ENCODE data around the gene LRRC47. TPM values are rescaled to one million over a fixed set of nuclear protein-coding genes. Genes with fewer than 3 reads are reported as not detected.

Gene LRRC47
- total RNA-seq, 1 donor from 2014 or later: 38.9 TPM

DNA sequence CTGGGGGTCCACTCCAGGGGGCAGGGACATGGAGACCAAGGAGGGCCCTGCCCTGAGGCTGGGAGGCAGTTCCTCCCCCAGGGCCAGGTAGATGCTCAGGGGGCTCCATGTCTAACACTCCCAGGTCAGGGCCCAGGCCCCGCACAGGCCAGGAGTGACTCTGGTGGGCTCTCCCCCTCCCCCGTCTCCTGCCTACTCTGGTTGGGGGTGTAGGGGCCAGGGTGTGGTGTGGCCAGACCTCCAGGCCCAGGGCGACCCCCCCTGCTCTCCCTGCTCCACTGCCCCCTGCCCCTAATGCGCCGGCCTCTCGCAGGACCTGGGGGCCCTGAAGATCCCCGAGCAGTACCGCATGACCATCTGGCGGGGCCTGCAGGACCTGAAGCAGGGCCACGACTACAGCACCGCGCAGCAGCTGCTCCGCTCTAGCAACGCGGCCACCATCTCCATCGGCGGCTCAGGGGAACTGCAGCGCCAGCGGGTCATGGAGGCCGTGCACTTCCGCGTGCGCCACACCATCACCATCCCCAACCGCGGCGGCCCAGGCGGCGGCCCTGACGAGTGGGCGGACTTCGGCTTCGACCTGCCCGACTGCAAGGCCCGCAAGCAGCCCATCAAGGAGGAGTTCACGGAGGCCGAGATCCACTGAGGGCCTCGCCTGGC is 63.7 kb downstream of the LRRC47 start:
- TF ChIP-seq, protein P1, sequence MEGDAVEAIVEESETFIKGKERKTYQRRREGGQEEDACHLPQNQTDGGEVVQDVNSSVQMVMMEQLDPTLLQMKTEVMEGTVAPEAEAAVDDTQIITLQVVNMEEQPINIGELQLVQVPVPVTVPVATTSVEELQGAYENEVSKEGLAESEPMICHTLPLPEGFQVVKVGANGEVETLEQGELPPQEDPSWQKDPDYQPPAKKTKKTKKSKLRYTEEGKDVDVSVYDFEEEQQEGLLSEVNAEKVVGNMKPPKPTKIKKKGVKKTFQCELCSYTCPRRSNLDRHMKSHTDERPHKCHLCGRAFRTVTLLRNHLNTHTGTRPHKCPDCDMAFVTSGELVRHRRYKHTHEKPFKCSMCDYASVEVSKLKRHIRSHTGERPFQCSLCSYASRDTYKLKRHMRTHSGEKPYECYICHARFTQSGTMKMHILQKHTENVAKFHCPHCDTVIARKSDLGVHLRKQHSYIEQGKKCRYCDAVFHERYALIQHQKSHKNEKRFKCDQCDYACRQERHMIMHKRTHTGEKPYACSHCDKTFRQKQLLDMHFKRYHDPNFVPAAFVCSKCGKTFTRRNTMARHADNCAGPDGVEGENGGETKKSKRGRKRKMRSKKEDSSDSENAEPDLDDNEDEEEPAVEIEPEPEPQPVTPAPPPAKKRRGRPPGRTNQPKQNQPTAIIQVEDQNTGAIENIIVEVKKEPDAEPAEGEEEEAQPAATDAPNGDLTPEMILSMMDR (conservative IDR thresholded peaks at IDR 0.05; ENCODE audit: low read depth, low read length): no peak
- no peak overlapping the region for H3K4me3 ChIP-seq (ENCODE audit: low read depth, low read length)
- DNase-seq (ENCODE audit: low read depth): no peak

DNA sequence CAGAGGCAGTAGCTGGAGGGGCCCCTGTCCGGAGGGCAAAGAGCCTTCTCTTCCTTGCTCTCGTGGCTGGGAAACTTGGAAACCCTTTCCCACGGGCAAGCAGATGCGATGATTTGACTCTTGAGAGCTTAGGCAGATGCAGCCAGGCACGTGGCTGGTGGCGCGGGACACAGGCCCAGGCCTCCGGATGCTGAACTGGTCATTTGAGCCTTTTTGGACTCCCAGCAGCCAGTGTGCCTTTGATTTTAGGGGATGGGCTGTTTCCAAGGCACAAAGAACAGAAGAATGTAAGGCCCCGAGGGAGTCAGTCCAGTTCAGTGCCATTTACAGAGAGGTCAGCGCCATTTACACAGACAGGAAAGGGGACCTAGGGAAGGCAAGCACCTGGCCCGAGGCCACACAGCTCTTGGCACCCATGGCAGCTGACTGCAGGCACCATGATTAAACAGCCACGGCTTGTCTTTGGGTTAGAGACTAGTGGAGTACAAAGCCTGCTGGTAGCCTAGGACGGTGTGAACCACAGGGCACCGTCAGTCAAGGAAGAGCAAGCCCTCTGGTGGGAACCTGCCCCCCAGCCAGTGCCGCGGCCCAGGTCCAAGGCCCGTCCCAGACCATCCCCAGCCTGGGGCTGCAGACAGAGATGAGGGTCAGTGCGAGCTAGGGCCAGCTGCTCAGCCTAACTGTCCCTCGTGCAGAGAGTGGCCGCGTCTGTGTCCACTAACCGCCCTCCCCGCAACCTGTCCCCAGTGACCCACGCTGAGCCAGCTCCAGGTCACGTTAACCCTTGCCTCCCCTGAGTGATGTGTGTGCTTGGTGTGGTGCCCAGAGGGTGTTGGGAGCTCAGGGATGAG is 64.5 kb downstream of the LRRC47 start:
- TF ChIP-seq, protein P1 (conservative IDR thresholded peaks at IDR 0.05; ENCODE audit: low read depth, low read length): no peak
- DNase-seq (ENCODE audit: low read depth): no peak
- no peak overlapping the region for H3K4me3 ChIP-seq (ENCODE audit: low read depth, low read length)

DNA sequence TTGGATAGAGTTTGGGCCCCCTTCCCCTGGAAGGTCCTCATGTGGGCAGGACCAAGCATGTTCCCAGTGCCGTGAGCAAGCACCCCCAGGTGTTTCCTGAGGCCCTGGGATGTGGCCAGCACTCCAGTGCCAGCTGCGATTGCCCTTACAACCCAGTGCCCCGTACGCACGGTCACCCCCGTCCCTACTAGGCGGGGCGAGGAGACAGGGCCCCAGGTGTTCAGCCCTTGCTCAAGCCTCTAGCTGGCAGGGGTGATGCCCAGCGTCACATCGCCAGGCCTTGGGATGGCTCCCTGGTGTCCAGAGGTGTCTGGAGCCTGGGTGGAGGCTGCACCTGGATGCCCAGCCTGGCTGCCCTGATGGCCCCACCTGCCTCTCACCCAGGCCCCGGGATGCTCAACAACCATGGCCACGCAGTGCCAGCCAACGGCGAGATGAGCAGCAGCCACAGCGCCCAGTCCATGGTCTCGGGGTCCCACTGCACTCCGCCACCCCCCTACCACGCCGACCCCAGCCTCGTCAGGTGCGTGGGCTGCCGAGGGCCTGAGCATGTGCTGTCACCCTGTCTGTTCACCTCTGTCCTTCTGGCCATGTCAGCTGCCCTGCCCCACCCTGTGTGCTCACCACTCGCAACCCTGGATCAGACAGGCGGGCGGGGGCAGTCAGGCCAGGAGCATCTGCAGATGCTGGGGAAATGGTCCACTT is 65.6 kb downstream of the LRRC47 start:
- TF ChIP-seq, protein P1 (conservative IDR thresholded peaks at IDR 0.05; ENCODE audit: low read depth, low read length): no peak
- no peak for DNase-seq (ENCODE audit: low read depth)
- H3K4me3 ChIP-seq (ENCODE audit: low read depth, low read length): no peak overlapping the region

DNA sequence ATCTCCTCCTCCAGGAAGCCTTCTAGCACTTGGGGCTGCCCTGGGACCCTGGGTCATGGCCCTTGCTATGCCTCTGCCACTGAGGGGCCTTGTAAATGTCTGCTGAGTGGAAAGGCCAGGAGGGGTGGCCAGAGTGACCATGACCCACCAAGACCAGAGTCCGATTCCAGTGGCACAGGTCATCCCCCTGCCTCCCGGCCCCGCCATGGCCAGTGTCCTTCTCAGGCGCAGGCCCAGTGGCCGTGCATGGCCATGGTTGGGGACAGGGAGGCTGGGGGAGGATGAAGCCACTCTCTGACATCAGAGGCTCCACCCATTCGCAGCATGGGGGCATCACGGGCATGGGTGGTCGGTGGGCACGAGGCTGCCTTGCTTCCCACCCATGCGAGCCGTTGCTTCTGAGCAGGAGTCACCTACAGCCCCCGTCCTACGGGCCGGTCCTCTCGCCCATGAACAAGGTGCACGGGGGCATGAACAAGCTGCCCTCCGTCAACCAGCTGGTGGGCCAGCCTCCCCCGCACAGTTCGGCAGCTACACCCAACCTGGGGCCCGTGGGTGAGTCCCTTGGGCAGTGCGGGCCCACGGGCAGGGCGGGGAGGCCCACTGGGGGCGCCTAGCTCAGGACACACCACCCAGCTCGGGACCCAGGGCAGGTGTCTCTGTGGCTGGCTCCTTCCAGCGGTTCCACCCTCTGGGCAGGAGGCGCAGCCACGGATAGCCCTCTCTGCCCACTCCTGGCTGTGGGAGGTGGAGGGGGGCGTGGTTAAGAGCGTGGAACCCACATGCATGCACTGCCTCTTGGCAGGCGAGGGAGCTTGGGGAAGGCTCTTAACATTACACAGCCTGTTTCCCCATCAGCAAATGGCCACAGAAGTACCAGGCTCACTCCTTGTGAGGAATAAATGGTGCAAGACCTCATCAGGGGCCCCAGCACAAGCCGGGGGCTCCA is 66.4 kb downstream of the LRRC47 start:
- no peak for DNase-seq (ENCODE audit: low read depth)
- H3K4me3 ChIP-seq (ENCODE audit: low read depth, low read length): no peak overlapping the region
- TF ChIP-seq, protein P1 (conservative IDR thresholded peaks at IDR 0.05; ENCODE audit: low read depth, low read length): no peak

Other genes starting within 250 kb of the LRRC47 start
- gene MEGF6, start 185.0 kb downstream of the LRRC47 start, total RNA-seq: 5.1 and 33.3 TPM in 2 replicates
- gene TPRG1L, start 171.5 kb downstream of the LRRC47 start, total RNA-seq: 8.1 and 12.4 TPM in 2 replicates
- 17.0 and 26.3 TPM in 2 replicates for gene WRAP73, start 146.4 kb downstream of the LRRC47 start, total RNA-seq
- gene TP73, start 144.0 kb downstream of the LRRC47 start, total RNA-seq: not detected in 2 replicates
- gene CCDC27, start 44.0 kb downstream of the LRRC47 start, total RNA-seq: not detected in 2 replicates
- 3.6 TPM in 1 of 2 replicates, not detected in the other for gene SMIM1, start 23.7 kb downstream of the LRRC47 start, total RNA-seq
- gene CEP104, start 60.7 kb upstream of the LRRC47 start, total RNA-seq: 18.3 and 18.4 TPM in 2 replicates
- 6.1 and 6.2 TPM in 2 replicates for gene DFFB, start 61.0 kb upstream of the LRRC47 start, total RNA-seq
- gene C1orf174, start 103.8 kb upstream of the LRRC47 start, total RNA-seq: 21.9 and 38.2 TPM in 2 replicates